OCI-LY1 (cell line): ENCODE measurements around the gene CLTB.

Experiments
- H2AFZ ChIP-seq: fragments of 200-600 bp; sonication (generic), shearing (Covaris generic); 2 replicates; pipeline ENCODE4 v1.6.0; 2014; ENCODE audit warnings: antibody characterized with exemption, mild to moderate bottlenecking, low read length
- H3F3A ChIP-seq: fragments of 200-600 bp; sonication (generic), shearing (Covaris generic); 2 replicates; pipeline ENCODE4 v1.6.0; 2014; ENCODE audit warnings: mild to moderate bottlenecking, antibody characterized with exemption, low read length, moderate library complexity; ENCODE audit not compliant: insufficient read depth
- H3K27ac ChIP-seq: fragments of 200-600 bp; sonication (generic); 2 replicates; pipeline ENCODE4 v1.5.1; 2014; ENCODE audit warnings: low read length, mixed run types, mild to moderate bottlenecking, low read depth; ENCODE audit not compliant: poor library complexity, severe bottlenecking
- H3K27me3 ChIP-seq: fragments of 200-600 bp; sonication (generic); 2 replicates; pipeline ENCODE4 v1.6.0; 2014; ENCODE audit warnings: antibody characterized with exemption, mild to moderate bottlenecking, low read length, moderate library complexity; ENCODE audit not compliant: insufficient read depth
- H3K36me3 ChIP-seq: fragments of 200-600 bp; sonication (generic); 2 replicates; pipeline ENCODE4 v1.6.1; 2014; ENCODE audit warnings: mild to moderate bottlenecking, antibody characterized with exemption, low read length, moderate library complexity, mixed read lengths; ENCODE audit not compliant: insufficient read depth
- H3K4me1 ChIP-seq: fragments of 200-600 bp; sonication (generic); 2 replicates; pipeline ENCODE4 v1.5.1; 2014; ENCODE audit warnings: mild to moderate bottlenecking, low read length, moderate library complexity; ENCODE audit not compliant: insufficient read depth, severe bottlenecking
- H3K4me2 ChIP-seq: fragments of 200-600 bp; sonication (generic), shearing (Covaris generic); 2 replicates; pipeline ENCODE4 v1.6.1; 2014; ENCODE audit warnings: low read length
- H3K4me3 ChIP-seq: fragments of 200-600 bp; sonication (generic); 2 replicates; pipeline ENCODE4 v1.5.1; 2014; ENCODE audit warnings: low read length, low read depth, mild to moderate bottlenecking, mixed read lengths; ENCODE audit not compliant: poor library complexity, severe bottlenecking
- H3K79me2 ChIP-seq: fragments of 200-600 bp; shearing (Covaris generic); 2 replicates; pipeline ENCODE4 v1.6.1; 2016; ENCODE audit warnings: mixed run types, low read length, mixed read lengths; ENCODE audit not compliant: insufficient read depth
- H3K9ac ChIP-seq: fragments of 200-600 bp; sonication (generic), shearing (Covaris generic); 2 replicates; pipeline ENCODE4 v1.6.1; 2014; ENCODE audit warnings: mild to moderate bottlenecking, low read length, mixed read lengths
- H3K9me2 ChIP-seq: fragments of 200-600 bp; sonication (generic), shearing (Covaris generic); 2 replicates; pipeline ENCODE4 v1.6.1; 2014; ENCODE audit warnings: low read depth, mild to moderate bottlenecking, low read length, mixed read lengths
- H3K9me3 ChIP-seq: fragments of 200-600 bp; shearing (Covaris generic); 2 replicates; pipeline ENCODE4 v1.6.1; 2014; ENCODE audit warnings: low read length, mixed read lengths
- H4K20me1 ChIP-seq: fragments of 200-600 bp; sonication (generic), shearing (Covaris generic); 2 replicates; pipeline ENCODE4 v1.6.0; 2016; ENCODE audit warnings: mild to moderate bottlenecking, low read length; ENCODE audit not compliant: insufficient read depth
- EZH2 ChIP-seq: fragments of 200-600 bp; sonication (generic), shearing (Covaris generic); IDR thresholded peaks from 2 replicates; pipeline ENCODE4 v1.8.0; 2017; ENCODE audit warnings: borderline replicate concordance, mixed run types, mild to moderate bottlenecking, antibody characterized with exemption, low read length, moderate library complexity, mixed read lengths
- TF ChIP-seq, protein P1 (sequence below): fragments of 200-600 bp; sonication (generic), shearing (Covaris generic); IDR thresholded peaks from 2 replicates; pipeline ENCODE4 v1.5.1; 2017; ENCODE audit warnings: mild to moderate bottlenecking, antibody characterized with exemption, low read length, moderate library complexity, mixed read lengths

Gene CLTB

GRCh38 chr5:176426876-176427275, 10.5 kb upstream of the CLTB start:
- H3F3A ChIP-seq = no peaks in the 10 kb centered on the region
- H3K9me3 ChIP-seq = peaks cover 11% of the 10 kb centered on the region; the same call in 1 of the 2 replicates
- H3K4me2 ChIP-seq = no peak overlapping the region
- no peak overlapping the region for H3K27ac ChIP-seq
- H3K4me3 ChIP-seq = no peak overlapping the region
- H3K9ac ChIP-seq = no peak overlapping the region
- peaks cover 16% of the 10 kb centered on the region for H3K4me1 ChIP-seq
- H2AFZ ChIP-seq = no peak overlapping the region
- no peak for TF ChIP-seq EZH2
- TF ChIP-seq, protein P1, sequence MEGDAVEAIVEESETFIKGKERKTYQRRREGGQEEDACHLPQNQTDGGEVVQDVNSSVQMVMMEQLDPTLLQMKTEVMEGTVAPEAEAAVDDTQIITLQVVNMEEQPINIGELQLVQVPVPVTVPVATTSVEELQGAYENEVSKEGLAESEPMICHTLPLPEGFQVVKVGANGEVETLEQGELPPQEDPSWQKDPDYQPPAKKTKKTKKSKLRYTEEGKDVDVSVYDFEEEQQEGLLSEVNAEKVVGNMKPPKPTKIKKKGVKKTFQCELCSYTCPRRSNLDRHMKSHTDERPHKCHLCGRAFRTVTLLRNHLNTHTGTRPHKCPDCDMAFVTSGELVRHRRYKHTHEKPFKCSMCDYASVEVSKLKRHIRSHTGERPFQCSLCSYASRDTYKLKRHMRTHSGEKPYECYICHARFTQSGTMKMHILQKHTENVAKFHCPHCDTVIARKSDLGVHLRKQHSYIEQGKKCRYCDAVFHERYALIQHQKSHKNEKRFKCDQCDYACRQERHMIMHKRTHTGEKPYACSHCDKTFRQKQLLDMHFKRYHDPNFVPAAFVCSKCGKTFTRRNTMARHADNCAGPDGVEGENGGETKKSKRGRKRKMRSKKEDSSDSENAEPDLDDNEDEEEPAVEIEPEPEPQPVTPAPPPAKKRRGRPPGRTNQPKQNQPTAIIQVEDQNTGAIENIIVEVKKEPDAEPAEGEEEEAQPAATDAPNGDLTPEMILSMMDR = no peak
- no peaks in the 10 kb centered on the region for H3K9me2 ChIP-seq
- no peaks in the 10 kb centered on the region; the same call in 1 of the 2 replicates for H3K36me3 ChIP-seq
- H4K20me1 ChIP-seq = no peaks in the 10 kb centered on the region
- H3K27me3 ChIP-seq = no peaks in the 10 kb centered on the region; the same call in 1 of the 2 replicates
- no peaks in the 10 kb centered on the region for H3K79me2 ChIP-seq

DNA sequence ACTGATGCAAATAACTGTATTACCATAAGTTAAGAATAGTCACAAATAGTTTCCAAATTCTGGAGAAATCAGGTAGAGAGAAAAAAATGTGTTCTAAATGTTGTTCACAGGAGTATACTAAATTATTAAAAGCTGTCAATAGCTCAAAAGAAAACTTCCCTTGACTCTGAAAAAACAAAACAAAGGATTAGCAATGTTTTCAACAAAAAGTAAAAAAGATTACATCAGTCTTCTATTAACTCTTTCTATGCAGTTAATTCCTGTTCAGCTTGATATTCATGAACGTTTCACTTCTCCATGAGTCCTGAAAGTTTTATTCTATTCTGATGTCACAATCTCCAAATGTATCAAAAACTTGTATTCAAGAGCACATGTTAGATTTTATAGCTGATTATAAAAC, 9.5 kb upstream of the CLTB start:
- Histone ChIP-seq H3K4me1 (peaks cover 15% of the 10 kb centered on the region), H4K20me1 (no peaks in the 10 kb centered on the region), H3K9ac (no peak overlapping the region), H3K36me3 (no peaks in the 10 kb centered on the region; the same call in 1 of the 2 replicates), H3K79me2 (no peaks in the 10 kb centered on the region), H3K27me3 (peaks cover 5% of the 10 kb centered on the region; the same call in 1 of the 2 replicates), H3K9me3 (peaks cover 8% of the 10 kb centered on the region; the same call in 1 of the 2 replicates), H3K4me2 (no peak overlapping the region), H3F3A (no peaks in the 10 kb centered on the region), H2AFZ (no peak overlapping the region), H3K9me2 (no peaks in the 10 kb centered on the region), H3K4me3 (no peak overlapping the region), H3K27ac (no peak overlapping the region)
- TF ChIP-seq, protein P1 = no peak
- TF ChIP-seq EZH2 = no peak

DNA sequence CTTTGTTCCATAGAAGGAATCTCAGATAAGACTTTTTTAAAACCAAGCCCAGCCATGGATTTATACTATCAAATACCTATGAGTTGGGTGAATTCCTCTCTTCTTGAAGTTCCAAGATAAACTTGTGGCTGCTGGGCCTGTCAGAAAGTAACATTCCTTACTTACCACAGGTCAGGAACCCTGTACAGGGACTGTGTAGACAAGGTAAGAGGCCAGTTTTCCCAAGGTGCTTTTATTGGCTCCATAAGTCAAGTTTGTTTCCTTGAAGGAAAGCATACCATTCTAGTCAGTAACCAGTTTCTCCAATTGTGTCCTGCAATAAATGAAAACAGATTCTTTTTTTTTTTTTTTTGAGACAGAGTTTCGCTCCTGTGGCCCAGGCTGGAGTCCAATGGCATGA, 8.8 kb upstream of the CLTB start:
- no peak for TF ChIP-seq EZH2
- TF ChIP-seq, protein P1 = no peak
- Histone ChIP-seq H3K27me3 (peaks cover 6% of the 10 kb centered on the region; the same call in 1 of the 2 replicates), H3K79me2 (no peaks in the 10 kb centered on the region), H2AFZ (no peak overlapping the region), H3K36me3 (no peaks in the 10 kb centered on the region; the same call in 1 of the 2 replicates), H3K9me2 (no peaks in the 10 kb centered on the region), H3K4me1 (peaks cover 9% of the 10 kb centered on the region), H3K27ac (no peak overlapping the region), H3K4me2 (no peak overlapping the region), H3F3A (no peaks in the 10 kb centered on the region), H3K9me3 (peaks cover 8% of the 10 kb centered on the region; the same call in 1 of the 2 replicates), H4K20me1 (no peaks in the 10 kb centered on the region), H3K4me3 (no peak overlapping the region), H3K9ac (no peak overlapping the region)
